ENCODE data around the gene TTLL11. TPM values are rescaled to one million over a fixed set of nuclear protein-coding genes. Genes with fewer than 3 reads are reported as not detected.

The TTLL11 gene
- total RNA-seq, 1 experiment from 2014 or later: 3.5 TPM

DNA sequence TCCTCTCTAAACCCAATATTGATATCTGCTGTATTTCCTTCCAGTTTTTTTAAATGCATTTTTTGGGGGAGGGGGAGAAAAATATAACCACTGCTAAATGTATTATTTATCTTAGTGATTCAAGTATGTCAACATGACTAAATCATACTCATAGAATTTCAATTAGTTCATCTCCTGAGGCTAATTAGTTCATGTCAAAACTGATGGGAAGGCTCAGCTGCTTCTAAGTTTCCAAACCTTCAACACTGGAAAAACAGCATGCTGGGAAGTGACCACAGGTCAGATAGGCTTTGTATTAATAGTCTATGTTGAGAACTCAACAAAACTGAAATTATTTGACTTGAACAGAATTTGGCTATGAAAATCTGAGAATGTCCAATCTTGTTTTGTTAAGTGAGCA is 118.7 kb downstream of the TTLL11 start:
- DNase-seq (ENCODE audit: low read depth): no peak

DNA sequence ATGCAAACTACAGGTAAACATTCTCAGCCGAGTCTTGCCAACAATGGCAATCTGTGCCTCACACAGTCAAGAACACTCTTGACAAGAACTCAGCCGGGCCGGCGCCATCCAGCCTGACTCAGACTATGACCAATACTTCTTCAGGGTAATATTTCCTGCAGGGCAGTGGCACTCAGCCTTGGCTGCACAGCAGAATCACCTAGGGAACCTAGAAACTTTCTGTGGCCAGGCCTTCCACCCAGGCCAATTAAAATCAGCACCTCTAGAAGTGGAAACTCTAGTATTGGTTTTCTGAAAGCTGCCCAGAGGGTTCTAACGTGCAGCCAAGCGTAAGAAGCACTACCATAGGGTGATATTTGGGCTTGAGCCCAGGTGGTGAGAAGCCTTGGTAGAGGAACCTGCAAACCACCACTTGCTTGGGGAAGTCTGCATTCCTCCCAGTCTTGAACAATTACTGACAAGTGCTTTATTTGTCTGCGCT is 120.6 kb downstream of the TTLL11 start:
- DNase-seq (ENCODE audit: low read depth): peak; percentile 95

DNA sequence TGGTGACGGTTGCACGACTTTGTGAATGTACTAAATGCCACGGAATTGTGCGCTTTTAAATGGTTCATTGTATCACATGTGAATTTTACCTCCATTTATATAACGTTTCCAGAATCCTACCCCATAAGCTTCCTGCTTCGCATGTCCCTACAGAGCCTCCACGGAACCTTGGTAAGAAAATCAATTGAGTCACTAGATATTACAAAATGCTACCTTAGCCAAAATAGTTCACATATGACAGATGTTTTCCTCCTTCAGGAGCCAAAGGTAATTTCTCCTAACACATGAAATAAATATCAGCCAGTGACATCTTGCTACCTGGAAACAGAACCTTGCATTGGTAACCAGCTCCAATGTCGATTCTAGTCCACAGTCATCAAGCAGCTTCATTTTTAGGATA is 125.1 kb downstream of the TTLL11 start:
- no peak for DNase-seq (ENCODE audit: low read depth)

DNA sequence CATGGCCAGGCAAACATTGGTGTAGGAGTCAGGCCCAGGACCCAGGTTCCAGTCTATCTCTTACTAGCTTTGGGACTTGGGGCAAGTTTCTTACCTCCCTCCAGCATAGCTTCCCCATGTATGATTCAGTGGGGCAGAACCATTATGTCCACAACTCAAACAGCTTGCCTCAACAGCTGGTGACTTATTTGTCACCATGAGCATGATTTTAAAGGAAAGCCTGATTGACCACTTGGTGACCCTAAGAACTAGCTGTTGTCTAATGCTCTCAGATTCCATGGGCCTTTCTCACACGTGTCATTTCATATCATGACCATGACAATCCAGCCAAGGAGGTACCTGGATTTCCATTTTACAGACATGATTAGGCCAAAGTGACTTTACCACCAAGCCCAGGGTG is 126.4 kb downstream of the TTLL11 start:
- no peak for DNase-seq (ENCODE audit: low read depth)

DNA sequence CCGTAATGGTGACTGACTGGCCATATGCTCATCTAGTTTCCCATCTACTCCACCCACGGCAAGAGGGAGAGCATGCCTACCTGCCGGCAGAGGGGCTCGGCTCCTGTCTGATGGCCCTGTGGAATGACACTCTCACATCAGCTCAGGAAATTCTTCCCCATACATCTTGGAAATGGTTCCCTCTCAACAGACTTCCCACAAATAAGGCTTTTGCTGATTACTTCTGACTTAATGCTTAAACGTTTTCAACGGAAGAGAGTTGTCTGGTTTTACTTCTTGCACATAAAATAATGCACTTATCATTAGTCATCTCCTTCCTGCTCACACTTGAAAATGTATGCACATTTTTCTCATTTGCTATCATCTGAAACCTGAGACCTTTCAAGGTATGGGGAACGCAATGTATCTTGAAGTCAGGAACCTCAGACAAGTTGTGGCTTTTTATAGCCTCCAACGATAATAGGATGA is 129.5 kb downstream of the TTLL11 start:
- peak; percentile 71 for DNase-seq (ENCODE audit: low read depth)

DNA sequence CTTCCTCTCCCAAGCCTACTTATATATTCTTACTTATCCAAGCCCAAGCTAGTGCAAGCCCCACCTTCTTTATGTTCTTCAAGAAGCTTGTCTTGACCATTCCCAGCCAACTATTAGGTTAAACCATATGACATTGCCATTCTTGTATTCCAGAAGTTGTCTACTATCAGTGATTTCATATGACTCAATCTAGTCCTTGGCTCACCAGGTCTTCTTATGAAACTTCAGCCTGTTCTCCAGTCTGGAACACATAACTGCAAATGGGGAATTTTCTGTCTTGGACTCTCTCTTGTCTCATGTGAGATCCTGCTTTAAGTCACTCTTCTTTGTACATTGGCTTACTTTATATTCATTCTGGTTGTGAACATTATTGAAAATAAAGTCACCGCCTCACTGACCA is 130.7 kb downstream of the TTLL11 start:
- DNase-seq (ENCODE audit: low read depth): no peak

DNA sequence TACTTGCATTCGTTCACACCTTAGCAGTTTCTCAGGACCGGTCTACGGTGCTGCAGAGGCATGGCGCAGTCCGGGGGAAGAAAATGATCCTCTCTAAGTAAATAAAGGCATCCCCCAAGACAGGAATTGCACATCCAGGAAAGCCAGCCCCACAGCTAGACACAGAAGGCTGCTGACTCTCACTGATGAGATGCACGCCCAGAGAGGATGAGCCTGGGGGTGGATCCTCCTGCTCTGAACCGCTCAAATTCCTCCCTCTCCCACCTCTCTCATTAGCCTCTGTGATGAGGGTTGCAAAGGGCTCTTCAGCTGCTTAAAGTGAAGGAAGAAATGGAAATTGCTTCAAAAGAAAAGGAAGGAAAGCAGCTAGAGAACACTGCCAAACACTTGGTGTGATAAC is 132.4 kb downstream of the TTLL11 start:
- no peak for DNase-seq (ENCODE audit: low read depth)

DNA sequence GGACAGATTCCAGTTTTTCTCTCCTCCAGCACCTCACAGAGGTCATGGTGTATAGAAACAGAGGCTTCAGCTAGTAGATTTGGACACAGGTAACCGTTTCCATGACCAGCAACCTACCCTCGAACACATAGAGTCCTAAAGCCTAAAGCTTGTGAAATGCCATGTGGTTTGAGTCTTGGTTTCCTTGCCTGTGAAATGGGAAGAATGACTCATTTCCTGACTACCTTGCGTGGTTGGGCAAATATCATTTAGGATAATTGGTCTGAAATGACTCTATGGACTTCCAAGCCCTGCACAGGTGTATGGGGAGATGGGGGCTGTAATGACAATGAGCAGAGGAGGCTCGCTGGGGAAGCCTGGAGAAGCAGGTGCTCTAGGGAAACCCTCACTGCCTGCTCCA is 134.6 kb downstream of the TTLL11 start:
- peak; percentile 67 for DNase-seq (ENCODE audit: low read depth)

DNA sequence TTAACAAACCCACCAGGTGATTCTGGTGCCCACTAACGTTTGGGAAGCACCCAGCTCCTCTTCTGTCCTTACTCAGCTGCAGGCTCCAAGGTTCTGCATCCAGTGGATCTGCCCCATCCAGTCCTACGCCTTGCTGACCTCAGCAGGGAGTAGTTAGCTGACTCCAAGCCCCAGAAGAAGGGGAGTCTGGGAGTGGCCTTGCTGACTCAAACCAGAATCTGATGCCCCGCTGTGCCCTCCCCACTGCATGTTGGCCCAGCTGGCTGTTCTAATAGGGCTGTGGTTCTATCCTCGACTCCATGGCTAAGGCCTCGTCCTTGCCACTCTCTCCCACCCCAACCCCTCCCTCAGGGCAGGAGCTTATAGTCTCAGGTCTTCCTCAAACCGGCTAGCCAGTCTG is 136.3 kb downstream of the TTLL11 start:
- DNase-seq (ENCODE audit: low read depth): peak; percentile 90

DNA sequence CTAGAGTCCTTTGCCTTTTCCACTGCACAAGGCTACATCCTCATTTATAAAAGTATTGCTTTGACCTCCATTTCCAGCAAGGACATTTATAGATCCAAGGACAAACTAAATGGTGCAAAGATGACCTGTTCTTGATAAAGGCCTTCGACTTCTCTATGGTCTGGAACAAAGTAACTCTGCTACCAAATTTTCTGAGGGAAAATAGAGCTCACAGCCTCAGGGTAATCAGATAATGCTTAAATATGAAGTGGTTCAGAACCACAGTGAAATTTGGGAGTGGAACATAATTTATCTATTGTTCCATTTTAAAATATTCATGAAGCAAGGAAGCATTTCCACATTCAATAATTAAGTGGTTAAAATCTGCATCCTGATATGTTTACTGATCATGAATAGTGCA is 137.5 kb downstream of the TTLL11 start:
- DNase-seq (ENCODE audit: low read depth): no peak

DNA sequence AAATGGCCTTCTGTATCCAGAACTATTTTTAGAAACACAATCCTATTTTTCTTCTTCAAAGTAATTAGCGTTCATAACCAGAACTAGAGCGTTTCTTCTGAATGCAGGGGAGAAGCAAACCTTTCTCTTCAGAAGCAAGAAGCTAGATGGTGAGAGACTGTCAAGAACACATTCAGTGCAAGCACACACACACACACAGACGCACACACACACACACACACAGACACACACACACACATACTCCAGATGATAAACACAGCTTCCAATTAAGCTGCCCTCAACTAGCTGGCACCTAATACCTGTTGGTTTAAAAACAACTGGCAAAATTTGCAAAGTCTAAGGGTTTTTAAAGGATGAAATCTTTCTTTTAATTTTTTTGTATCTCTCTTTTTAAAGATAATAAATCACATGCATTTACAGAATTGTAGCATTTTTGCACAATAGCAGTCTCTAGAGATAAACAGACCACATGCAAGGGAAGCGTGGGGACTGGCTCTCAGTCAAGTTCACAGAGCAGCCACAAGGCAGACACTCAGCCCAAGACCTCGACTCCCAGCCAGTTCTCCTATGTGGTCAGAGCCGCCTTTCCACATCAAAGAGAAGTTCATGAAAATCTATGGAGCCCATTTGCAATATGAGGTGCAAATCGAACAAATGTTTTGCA is 138.5 kb downstream of the TTLL11 start:
- peak; percentile 56 for DNase-seq (ENCODE audit: low read depth)

DNA sequence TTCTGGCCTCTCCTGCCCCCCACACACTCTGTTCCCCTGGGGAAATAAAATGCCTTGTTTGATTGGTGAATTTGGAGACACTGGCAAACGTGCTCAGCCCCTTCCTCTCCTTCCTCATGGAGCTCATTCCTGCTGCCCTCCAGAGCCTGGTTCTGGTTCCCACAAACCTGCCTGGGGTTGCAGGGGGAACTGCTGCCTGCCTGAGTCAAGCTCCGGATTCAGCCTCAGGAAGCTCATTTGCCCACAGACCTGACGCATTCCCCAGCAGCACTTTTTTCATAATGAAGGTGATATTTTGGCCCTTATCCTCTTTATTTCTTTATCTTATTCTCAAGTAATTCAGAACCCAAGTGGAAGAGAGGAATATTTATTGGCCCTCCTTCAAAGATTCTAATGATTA is 140.5 kb downstream of the TTLL11 start:
- peak; percentile 71 for DNase-seq (ENCODE audit: low read depth)

DNA sequence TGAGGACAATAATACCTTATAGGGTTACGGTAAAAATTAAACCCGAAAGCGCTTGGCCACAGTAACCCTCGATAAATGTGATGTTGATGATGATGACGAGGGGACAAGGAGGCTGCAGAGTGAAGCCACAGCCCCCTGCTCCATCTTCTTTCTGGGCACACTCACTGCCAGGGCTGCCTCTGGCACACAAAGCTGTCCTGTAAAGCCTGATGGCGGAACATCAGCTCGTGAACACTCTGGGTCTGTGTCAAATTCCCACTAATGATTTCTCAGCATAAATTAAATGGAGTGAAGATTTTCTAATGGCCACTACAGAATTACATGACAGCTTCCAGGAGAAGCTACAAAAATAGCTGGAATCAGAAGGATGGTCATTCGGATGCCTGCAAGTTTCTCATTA is 142.2 kb downstream of the TTLL11 start:
- DNase-seq (ENCODE audit: low read depth): no peak

DNA sequence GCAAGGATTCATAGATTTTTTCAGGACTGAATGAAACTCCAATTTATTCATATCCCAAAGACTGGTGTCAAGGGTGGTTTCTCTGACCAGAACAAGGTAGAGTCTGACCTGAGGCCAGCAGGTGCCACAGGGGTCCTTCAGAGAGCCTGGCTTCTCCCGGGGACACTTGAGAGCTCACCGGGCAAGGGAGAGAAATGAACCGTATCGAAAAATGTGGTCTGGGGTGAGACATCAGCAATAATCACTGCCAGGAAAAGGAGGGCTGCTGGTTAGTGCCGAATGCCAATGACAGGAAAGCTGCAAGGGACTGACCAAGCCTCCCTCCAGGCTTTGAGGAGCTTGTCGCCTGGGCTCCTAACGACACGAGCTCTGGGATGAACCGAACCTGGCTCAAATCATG is 142.7 kb downstream of the TTLL11 start:
- no peak for DNase-seq (ENCODE audit: low read depth)

DNA sequence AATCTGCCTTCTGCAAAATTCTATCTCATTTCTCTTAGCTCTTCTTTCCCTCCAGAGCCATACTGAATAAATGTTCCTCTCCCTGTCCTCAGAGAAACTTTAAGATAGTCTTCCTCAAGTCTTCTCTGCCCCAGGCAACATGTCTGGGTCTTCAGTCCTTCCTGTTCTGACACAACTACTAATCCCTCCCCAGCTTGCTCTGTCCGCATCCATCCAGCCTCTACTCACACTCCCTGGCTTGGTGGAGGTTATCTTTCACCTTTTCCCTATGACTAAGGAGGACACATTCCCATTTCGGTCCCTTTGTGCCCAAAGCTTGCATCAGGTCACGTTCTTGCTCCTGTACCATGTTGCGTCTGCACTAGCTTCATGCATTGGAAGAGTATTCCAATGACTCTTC is 143.3 kb downstream of the TTLL11 start:
- no peak for DNase-seq (ENCODE audit: low read depth)

DNA sequence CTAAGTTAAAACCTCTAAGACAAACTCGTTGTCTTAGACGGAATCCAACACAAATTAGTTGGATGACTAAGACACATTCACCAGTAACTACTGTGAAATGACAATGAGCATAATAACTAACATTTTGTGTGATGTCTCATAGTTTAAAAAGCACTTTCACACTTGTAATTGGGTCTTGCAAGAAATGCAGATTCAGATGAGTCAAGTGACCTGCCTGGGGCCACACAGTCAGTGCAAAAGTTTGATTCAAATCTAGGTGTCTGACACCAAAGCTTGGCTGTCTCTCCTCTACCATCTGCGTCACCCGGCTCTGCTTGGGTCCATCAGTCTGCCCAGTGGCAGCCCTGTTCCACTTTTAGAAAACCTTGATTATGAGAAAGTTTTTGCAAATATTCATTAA is 143.7 kb downstream of the TTLL11 start:
- no peak for DNase-seq (ENCODE audit: low read depth)

DNA sequence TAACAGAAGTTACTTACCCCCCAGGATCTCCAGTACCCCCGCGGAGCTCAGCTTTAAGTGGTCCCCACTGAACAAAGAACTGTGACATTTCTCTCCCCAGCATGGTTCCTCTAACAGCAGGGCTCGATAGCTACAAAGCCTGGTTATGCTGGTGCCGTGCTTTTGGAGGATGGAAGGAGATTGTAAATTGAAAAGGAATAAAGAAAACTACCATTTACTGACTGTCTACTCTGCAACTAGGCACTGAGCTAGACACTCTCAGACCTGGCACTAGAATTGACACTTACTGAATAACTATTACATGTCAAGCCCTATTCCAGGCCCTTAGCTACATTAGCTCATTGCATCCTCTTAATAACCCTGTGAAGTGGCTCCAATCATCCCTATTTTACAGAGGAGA is 145.3 kb downstream of the TTLL11 start:
- DNase-seq (ENCODE audit: low read depth): no peak

DNA sequence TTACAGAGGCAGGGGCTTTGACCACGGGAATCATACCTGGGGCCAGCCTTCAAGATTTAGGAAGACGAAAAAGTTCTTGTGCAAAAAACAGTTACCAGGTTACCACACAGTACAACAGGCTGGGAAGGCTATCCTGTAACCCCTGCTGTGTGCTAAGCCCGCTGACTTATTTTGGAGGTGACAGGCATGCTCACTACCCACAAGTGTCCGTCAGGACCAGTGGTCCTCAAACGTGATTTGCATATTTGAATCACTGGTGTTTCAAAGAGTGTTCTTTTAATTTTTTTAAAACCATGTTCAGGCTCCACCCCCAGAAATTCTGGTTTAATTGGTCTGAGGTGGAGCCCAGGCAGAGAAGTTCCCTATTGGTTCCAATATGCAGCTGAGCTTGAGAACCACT is 146.6 kb downstream of the TTLL11 start:
- no peak for DNase-seq (ENCODE audit: low read depth)

DNA sequence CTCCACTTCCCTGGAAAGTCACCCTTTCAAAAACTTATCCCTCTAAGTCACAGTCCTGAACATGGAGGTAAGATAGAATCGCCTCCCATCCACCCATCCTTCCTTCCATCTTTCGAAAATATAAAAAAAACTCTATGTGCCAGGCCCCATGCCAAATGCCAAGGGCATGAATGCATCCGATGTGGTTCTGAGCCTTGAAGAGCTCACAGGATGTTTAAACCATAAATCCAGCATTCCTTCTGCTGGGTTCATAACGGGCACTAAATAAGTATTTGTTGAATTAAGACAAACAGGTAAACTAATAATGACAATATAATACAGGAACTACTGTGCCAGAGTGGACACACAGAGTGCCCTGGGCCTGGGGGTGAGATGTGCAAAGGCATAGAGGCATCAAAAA is 147.3 kb downstream of the TTLL11 start:
- DNase-seq (ENCODE audit: low read depth): peak; percentile 84

DNA sequence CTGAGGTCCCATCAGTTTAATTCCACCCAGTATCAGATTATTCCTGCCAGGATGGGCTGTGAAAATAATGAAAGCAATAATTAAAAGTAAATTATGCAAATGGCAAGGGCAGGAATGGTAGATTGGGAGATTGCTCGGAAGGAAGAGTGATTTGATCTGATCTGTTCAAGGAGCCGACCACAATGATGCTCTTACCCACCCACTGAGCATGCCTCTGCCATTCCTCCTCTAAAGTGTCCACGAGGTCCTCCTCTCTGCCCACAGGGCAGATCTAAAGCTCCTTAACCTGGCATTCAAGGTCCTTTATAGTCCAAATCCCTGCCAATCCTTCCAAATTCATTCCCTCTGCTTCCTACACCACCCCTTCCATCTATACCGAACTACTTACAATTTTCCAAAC is 147.8 kb downstream of the TTLL11 start:
- peak; percentile 31 for DNase-seq (ENCODE audit: low read depth)

DNA sequence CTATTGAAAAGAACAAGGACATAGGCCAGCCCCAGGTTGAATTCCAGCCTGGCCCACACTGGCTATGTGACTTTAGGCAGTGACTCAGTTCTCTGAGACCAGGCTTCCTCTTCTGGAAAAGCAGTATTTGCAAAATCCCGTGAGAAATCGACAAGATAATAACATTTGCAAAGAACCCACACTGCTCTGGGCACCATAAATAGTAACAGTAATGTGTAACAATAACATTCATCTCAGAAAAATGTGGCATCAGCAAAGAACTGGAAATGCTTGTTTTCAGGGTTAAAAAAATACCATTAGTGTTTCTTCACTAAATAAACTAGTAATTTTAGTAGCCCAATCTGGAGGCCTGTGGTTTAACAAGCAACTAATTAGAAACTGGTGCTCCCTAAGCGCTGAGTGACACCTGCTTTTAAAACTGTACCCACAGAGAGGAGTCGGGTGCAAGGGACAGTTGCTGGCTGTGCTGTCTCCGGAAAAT is 148.4 kb downstream of the TTLL11 start:
- peak; percentile 58 for DNase-seq (ENCODE audit: low read depth)

DNA sequence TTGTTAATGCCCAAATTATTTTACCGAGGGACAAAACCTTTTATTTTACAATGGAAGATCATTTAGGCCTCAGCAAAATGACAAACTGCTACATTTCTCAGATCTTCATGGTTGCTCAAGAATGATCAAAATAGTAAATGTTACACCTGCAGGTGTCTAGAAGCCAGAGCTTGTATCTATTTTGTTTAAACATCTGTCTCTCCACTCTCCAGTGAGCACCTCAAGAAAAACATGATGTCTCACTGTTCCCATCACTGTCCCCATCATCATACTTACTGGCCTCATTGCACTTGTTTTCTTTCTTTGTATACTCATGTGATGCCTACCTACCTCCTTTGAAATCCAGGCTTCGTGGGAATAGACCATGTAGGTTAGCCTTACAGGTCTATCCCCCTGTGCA is 149.6 kb downstream of the TTLL11 start:
- DNase-seq (ENCODE audit: low read depth): no peak

DNA sequence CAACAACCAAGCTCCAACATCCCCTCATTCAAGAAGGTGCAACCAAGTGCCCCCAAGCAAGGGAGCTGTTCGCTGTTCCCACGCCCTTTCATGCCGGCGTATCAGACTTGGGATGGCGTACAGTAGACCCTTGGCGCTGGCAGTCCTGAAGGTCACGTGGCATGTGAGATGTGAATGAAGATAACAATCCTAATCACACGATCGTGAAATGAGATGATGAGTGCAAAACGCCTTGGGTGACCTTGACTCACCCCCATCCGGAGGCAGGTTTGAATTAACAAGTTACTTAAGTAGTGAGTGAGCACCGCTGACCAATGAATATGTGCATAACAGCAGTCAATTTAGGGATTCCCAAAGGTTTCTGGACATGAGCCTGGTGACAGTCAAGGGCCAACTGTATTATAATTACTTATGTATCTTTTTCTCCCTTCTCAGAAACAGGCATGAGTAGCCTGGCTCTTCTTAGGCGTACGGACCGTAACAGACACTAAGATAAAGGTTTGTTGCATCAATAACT is 150.2 kb downstream of the TTLL11 start:
- no peak for DNase-seq (ENCODE audit: low read depth)

DNA sequence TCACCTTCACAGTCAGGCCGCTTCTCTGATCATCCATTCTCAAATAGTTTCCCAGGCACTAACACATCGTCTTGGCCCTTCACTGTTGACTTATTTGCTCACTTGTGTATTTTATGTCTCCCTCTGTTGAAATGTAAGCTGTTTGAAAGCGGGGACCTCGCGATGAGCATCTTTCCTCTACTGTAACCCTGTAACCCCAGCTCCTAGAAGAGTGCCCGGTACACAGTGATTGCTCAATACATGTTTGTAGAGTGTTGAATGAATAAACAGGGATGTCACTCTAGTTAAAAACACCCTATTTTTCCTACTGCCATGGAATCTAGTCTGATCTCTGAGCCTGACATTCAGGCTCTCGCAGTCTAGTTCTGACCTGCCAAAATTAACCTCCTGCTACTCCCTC is 150.8 kb downstream of the TTLL11 start:
- no peak for DNase-seq (ENCODE audit: low read depth)
